GM12878 (cell line): Measurements from ENCODE around the gene RNLS. TPM values are rescaled to one million over a fixed set of nuclear protein-coding genes. Genes with fewer than 3 reads are reported as not detected.

ENCODE experiments used
- CBX5 ChIP-seq: sonication (generic); IDR thresholded peaks from 2 replicates; pipeline ENCODE4 v1.6.1; 2016; ENCODE audit warnings: low read depth, moderate library complexity, mild to moderate bottlenecking, inconsistent platforms
- ELK1 ChIP-seq: IDR thresholded peaks from 2 replicates; pipeline ENCODE4 v1.6.1; 2012; ENCODE audit warnings: low read depth, low read length, improper control_type of control experiment
- MTA3 ChIP-seq: IDR thresholded peaks from 2 replicates; pipeline ENCODE4 v1.6.1; 2012; ENCODE audit warnings: low read length, inconsistent platforms, borderline replicate concordance
- NRF1 ChIP-seq: conservative IDR thresholded peaks from 2 replicates; pipeline ENCODE4 v1.6.1; 2011; ENCODE audit warnings: mild to moderate bottlenecking, low read depth, low read length, improper control_type of control experiment
- PKNOX1 ChIP-seq: fragments of 450-650 bp; IDR thresholded peaks from 2 replicates; pipeline ENCODE4 v1.6.1; 2016; ENCODE audit warnings: mild to moderate bottlenecking
- SMARCA5 ChIP-seq: fragments of 450-650 bp; IDR thresholded peaks from 2 replicates; pipeline ENCODE4 v1.6.1; 2017; ENCODE audit warnings: mild to moderate bottlenecking
- USF2 ChIP-seq: IDR thresholded peaks from 2 replicates; pipeline ENCODE4 v1.6.1; 2011; ENCODE audit warnings: low read depth, low read length, improper control_type of control experiment, borderline replicate concordance
- polyA plus RNA-seq, 11 experiments: library from polyadenylated mRNA; depleted of rRNA in 4 of 11; unstranded in 6 of 11; stranded (reverse) in 5 of 11; fragments of >200 nt; fragmentation: Nextera tagmentation in 4 of 11; fragmentation: Illumina TruSeq in 1 of 11; extraction: Ambion mirVana in 4 of 11; extraction: Trizol in 1 of 11; gene quantifications; 1 replicate in 1 of 11; 2 replicates in 10 of 11; pipeline versions ENCODE4 v1.2.1 to v1.2.3, GENCODE V29; 2011 to 2016; ENCODE audit warnings: inconsistent platforms in 2 of 11, missing spikeins in 2 of 11, low read depth in 1 of 11
- total RNA-seq, 4 experiments: library from RNA; depleted of rRNA in 3 of 4; stranded (reverse); fragments of >200 nt in 3 of 4; fragmentation: Illumina TruSeq in 1 of 4; extraction: Trizol in 1 of 4; gene quantifications; 2 replicates each; pipeline versions ENCODE4 v1.2.1 to v1.2.3, GENCODE V29; 2013 to 2021
- TF ChIP-seq, protein P1 (sequence below): IDR thresholded peaks from 2 replicates; pipeline ENCODE4 v1.6.1; 2012; ENCODE audit warnings: low read depth, low read length, improper control_type of control experiment

Gene RNLS
- total and polyA plus RNA-seq, 10 of the 15 experiments (the other 5 are each of a cell fraction or from before 2014, with no cell fraction given): 3.4 to 6.7 (median 4.6) TPM

DNA sequence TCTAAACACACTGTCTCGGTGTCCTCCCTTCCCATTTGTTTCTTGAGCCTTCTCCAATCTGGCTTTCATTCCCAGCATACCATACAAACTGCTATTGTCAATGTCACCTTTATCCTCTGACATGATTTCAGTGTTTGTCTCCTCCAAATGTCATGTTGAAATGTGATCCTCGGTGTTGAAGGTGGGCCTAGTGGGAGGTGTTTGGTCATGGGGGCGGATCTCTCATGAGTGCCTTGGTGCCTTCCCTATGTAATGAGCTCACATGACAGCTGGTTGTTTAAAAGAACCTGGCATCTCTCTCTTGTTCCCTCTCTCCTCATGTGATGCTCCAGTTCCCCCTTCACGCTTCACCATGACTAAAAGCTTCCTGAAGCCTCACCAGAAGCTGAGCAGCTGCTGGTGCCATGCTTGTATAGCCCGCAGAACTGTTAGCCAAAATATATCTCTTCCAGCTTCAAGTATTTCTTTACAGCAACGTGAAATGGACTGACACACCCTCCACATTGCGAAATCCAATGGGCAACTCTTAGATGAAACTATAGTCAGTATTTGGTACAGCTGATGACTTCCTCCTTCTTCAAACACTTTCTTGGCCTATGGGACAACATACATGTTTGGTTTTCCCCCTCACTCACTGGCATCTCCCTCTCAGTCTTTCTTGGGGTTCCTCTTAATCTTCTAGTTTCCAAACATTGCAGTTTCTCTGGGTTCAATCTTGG is 27.8 kb downstream of the RNLS start (continued):
- TF ChIP-seq ELK1 (no peak), NRF1 (no peak), SMARCA5 (no peak), MTA3 (no peak), CBX5 (no peak), USF2 (no peak), PKNOX1 (no peak)
- TF ChIP-seq, protein P1, sequence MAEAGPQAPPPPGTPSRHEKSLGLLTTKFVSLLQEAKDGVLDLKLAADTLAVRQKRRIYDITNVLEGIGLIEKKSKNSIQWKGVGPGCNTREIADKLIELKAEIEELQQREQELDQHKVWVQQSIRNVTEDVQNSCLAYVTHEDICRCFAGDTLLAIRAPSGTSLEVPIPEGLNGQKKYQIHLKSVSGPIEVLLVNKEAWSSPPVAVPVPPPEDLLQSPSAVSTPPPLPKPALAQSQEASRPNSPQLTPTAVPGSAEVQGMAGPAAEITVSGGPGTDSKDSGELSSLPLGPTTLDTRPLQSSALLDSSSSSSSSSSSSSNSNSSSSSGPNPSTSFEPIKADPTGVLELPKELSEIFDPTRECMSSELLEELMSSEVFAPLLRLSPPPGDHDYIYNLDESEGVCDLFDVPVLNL: no peak
